ENCODE data around the gene CACNG4. TPM values are rescaled to one million over a fixed set of nuclear protein-coding genes. Genes with fewer than 3 reads are reported as not detected.
A peak's percentile ranks its signal among the peaks of the same experiment; 100 is the strongest.

Gene CACNG4
- total RNA-seq, 1 experiment from 2014 or later = 40.3 TPM

DNA sequence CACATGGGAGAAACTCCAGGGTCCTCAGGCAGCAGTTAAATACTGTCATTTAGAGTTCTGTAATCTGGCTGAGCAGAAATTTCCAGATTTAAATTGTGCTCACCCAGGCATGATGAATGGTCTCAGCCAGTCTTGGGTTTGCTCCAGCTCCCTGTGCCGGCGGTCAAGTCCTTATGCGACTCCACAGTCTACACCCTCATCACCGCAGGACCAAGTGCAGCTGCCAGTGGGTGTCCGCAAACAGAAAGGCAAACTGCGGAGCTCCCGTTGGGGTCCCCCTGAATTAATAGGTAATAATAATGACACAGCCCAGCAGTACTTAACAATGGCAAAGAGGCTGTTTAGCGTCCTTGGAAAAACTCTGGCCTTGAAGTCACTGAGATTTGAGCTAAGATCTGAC is 3.9 kb upstream of the CACNG4 start:
- Histone ChIP-seq H3K4me1 (ENCODE audit: control insufficient read depth, insufficient read depth, low read length) (peaks cover 44% of the 10 kb centered on the region), H3K4me3 (ENCODE audit: low read depth in 2 of 2, low read length in 2 of 2) (no peak overlapping the region), H3K9me3 (ENCODE audit: control insufficient read depth, insufficient read depth, low read depth, low read length) (no peaks in the 10 kb centered on the region), H3K27me3 (ENCODE audit: control insufficient read depth, insufficient read depth, low read length) (no peaks in the 10 kb centered on the region), H3K27ac (ENCODE audit: low read length) (peak overlapping the region; percentile 44; the same call in 1 of the 2 replicates), H3K36me3 (ENCODE audit: control insufficient read depth, insufficient read depth, low read length) (no peaks in the 10 kb centered on the region)
- DNase-seq (ENCODE audit: low read depth, low spot score) (no peak), ATAC-seq (no peak)
- BruUV-seq (replicated peaks) = no TSS peak
- ChIA-PET POLR2A (no interaction called here), CTCF (interaction anchor here (0.7 kb wide), 1 partner anchor 45 kb away, joined by 3 read pairs; no protein-coding TSS in a partner anchor)
- intact Hi-C loops (cut with micrococcal nuclease; ENCODE audit: unreplicated experiment) = no loop called here
- in situ Hi-C loops (cut with HindIII; ENCODE audit: low pct_unique_long_range_greater_than_20kb, low sequenced_read_pairs) = no loop called here
- TF ChIP-seq, protein P1, sequence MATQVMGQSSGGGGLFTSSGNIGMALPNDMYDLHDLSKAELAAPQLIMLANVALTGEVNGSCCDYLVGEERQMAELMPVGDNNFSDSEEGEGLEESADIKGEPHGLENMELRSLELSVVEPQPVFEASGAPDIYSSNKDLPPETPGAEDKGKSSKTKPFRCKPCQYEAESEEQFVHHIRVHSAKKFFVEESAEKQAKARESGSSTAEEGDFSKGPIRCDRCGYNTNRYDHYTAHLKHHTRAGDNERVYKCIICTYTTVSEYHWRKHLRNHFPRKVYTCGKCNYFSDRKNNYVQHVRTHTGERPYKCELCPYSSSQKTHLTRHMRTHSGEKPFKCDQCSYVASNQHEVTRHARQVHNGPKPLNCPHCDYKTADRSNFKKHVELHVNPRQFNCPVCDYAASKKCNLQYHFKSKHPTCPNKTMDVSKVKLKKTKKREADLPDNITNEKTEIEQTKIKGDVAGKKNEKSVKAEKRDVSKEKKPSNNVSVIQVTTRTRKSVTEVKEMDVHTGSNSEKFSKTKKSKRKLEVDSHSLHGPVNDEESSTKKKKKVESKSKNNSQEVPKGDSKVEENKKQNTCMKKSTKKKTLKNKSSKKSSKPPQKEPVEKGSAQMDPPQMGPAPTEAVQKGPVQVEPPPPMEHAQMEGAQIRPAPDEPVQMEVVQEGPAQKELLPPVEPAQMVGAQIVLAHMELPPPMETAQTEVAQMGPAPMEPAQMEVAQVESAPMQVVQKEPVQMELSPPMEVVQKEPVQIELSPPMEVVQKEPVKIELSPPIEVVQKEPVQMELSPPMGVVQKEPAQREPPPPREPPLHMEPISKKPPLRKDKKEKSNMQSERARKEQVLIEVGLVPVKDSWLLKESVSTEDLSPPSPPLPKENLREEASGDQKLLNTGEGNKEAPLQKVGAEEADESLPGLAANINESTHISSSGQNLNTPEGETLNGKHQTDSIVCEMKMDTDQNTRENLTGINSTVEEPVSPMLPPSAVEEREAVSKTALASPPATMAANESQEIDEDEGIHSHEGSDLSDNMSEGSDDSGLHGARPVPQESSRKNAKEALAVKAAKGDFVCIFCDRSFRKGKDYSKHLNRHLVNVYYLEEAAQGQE (IDR thresholded peaks at IDR 0.05; ENCODE audit: insufficient read depth in 1 of 2, low read depth in 2 of 2, low read length in 1 of 2) = no peak

DNA sequence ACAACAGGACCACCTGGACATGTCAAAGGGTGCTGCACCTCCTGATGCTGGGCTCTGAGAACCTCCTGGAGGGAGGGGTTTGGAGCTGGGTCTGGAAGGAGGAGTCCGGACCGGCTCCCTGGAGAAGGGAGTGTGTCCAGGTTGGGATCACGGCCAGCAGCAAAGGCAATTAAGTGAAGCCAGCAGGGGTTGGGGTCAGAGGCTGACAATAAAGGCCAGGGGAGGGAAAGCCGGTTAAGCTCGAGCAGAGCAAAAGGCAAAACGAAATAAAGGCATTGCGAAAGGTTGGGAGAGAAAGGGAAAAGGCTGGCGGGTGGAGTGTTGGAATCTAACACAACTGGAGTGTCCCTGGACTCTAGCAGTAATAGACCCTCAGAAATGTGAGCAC is 992 bp upstream of the CACNG4 start:
- BruUV-seq (replicated peaks) = no TSS peak
- H3K36me3 ChIP-seq (ENCODE audit: control insufficient read depth, insufficient read depth, low read length) = no peaks in the 10 kb centered on the region
- H3K9me3 ChIP-seq (ENCODE audit: control insufficient read depth, insufficient read depth, low read depth, low read length) = no peaks in the 10 kb centered on the region
- intact Hi-C loops (cut with micrococcal nuclease; ENCODE audit: unreplicated experiment) = no loop called here
- no peaks in the 10 kb centered on the region for H3K27me3 ChIP-seq (ENCODE audit: control insufficient read depth, insufficient read depth, low read length)
- TF ChIP-seq SIN3A (IDR thresholded peaks at IDR 0.05; ENCODE audit: borderline replicate concordance, insufficient read depth, low read depth, low read length) (no peak), TCF7L2 (IDR thresholded peaks at IDR 0.05; ENCODE audit: low read depth, low read length) (no peak), POLR2AphosphoS5 (IDR thresholded peaks at IDR 0.05; ENCODE audit: low read depth, low read length) (no peak)
- TF ChIP-seq, protein P1 (IDR thresholded peaks at IDR 0.05; ENCODE audit: insufficient read depth in 1 of 2, low read depth in 2 of 2, low read length in 1 of 2) = no peak
- TF ChIP-seq, protein P2, sequence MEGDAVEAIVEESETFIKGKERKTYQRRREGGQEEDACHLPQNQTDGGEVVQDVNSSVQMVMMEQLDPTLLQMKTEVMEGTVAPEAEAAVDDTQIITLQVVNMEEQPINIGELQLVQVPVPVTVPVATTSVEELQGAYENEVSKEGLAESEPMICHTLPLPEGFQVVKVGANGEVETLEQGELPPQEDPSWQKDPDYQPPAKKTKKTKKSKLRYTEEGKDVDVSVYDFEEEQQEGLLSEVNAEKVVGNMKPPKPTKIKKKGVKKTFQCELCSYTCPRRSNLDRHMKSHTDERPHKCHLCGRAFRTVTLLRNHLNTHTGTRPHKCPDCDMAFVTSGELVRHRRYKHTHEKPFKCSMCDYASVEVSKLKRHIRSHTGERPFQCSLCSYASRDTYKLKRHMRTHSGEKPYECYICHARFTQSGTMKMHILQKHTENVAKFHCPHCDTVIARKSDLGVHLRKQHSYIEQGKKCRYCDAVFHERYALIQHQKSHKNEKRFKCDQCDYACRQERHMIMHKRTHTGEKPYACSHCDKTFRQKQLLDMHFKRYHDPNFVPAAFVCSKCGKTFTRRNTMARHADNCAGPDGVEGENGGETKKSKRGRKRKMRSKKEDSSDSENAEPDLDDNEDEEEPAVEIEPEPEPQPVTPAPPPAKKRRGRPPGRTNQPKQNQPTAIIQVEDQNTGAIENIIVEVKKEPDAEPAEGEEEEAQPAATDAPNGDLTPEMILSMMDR (IDR thresholded peaks at IDR 0.05) = no peak
- DNase-seq (ENCODE audit: low read depth, low spot score) (no peak), ATAC-seq (peak; percentile 32; the same call in 1 of the 2 replicates)
- in situ Hi-C loops (cut with HindIII; ENCODE audit: low pct_unique_long_range_greater_than_20kb, low sequenced_read_pairs) = no loop called here
- H3K4me3 ChIP-seq (ENCODE audit: low read depth in 2 of 2, low read length in 2 of 2) = peak overlapping the region; percentile 48 to 66
- peak overlapping the region; percentile 82 for H3K27ac ChIP-seq (ENCODE audit: low read length)
- peaks cover 35% of the 10 kb centered on the region for H3K4me1 ChIP-seq (ENCODE audit: control insufficient read depth, insufficient read depth, low read length)
- CTCF ChIA-PET = no interaction called here
- POLR2A ChIA-PET = no interaction called here

All from Panc1 (cell line).